CD4-positive, CD25-positive, alpha-beta regulatory T cell (primary cell): Measurements from ENCODE around the gene TMEM254. TPM values are rescaled to one million over a fixed set of nuclear protein-coding genes. Genes with fewer than 3 reads are reported as not detected.
"Not testable (repeated sequence)": the region's sequence is repeated elsewhere in the genome, so short reads cannot be mapped to it uniquely, and the experiment has no call there.

ENCODE experiments used
- ATAC-seq, 2 donors: fragments of 150-1000 bp; cut with Tn5 transposase; one replicate each; pipeline ENCODE4 v1.10.0; 2021; ENCODE audit warnings: low read depth in 2 of 2, moderate number of reproducible peaks in 2 of 2, moderate library complexity in 1 of 2
- DNase-seq, 3 donors: peaks; one replicate each; pipeline versions ENCODE4 v3.0.0 to v3.0.0-alpha.2; 2012 to 2022; ENCODE audit warnings: mixed read lengths in 1 of 3
- H3K27ac ChIP-seq: one replicate; pipeline ENCODE4 v1.7.0; 2013; ENCODE audit warnings: mild to moderate bottlenecking, low read length; ENCODE audit not compliant: insufficient read depth, poor library complexity, severe bottlenecking
- H3K27me3 ChIP-seq: one replicate; pipeline ENCODE4 v1.7.0; 2013; ENCODE audit warnings: low read length; ENCODE audit not compliant: control insufficient read depth, insufficient read depth
- H3K36me3 ChIP-seq: one replicate; pipeline ENCODE4 v1.7.0; 2013; ENCODE audit warnings: mild to moderate bottlenecking, low read length, moderate library complexity; ENCODE audit not compliant: control insufficient read depth, insufficient read depth
- H3K4me1 ChIP-seq: 2 replicates; pipeline ENCODE4 v1.7.0; 2013; ENCODE audit warnings: mild to moderate bottlenecking, low read length; ENCODE audit not compliant: insufficient read depth, control insufficient read depth, poor library complexity, severe bottlenecking
- H3K4me3 ChIP-seq: one replicate; pipeline ENCODE4 v1.7.0; 2013; ENCODE audit warnings: low read depth, mild to moderate bottlenecking, low read length, moderate library complexity
- H3K9me3 ChIP-seq, 2 experiments: 1 replicate in 1 of 2; 2 replicates in 1 of 2; pipeline ENCODE4 v1.7.0; 2013; ENCODE audit warnings: low read length in 2 of 2, mild to moderate bottlenecking in 1 of 2, moderate library complexity in 1 of 2; ENCODE audit not compliant: control insufficient read depth in 2 of 2
- H3K27ac Mint-ChIP-seq, 3 donors: one replicate each; pipeline ENCODE4 v1.8.0; 2020 to 2022; ENCODE audit warnings: mild to moderate bottlenecking in 3 of 3, mixed read lengths in 3 of 3, moderate library complexity in 2 of 3
- H3K27me3 Mint-ChIP-seq: one replicate; pipeline ENCODE4 v1.8.0; 2022; ENCODE audit warnings: mild to moderate bottlenecking, mixed read lengths
- H3K36me3 Mint-ChIP-seq: one replicate; pipeline ENCODE4 v1.8.0; 2020; ENCODE audit warnings: mixed read lengths
- H3K4me1 Mint-ChIP-seq, 4 donors: one replicate each; pipeline ENCODE4 v1.8.0; 2020 to 2022; ENCODE audit warnings: mixed read lengths in 4 of 4, mild to moderate bottlenecking in 1 of 4
- H3K4me3 Mint-ChIP-seq, 4 donors: one replicate each; pipeline ENCODE4 v1.8.0; 2020 to 2022; ENCODE audit warnings: mild to moderate bottlenecking in 4 of 4, mixed read lengths in 4 of 4, moderate library complexity in 3 of 4
- H3K9me3 Mint-ChIP-seq, 7 donors: one replicate each; pipeline ENCODE4 v1.8.0; 2020 to 2022; ENCODE audit warnings: mixed read lengths in 7 of 7, mild to moderate bottlenecking in 3 of 7, moderate library complexity in 2 of 7
- polyA plus RNA-seq, 4 donors: library from polyadenylated mRNA; unstranded; fragments of 300-500 nt; fragmentation: Illumina TruSeq; gene quantifications; one replicate each; pipeline ENCODE4 v1.2.3, GENCODE V29; 2021
- total RNA-seq: library from RNA; stranded (reverse); gene quantifications from one replicate; pipeline ENCODE4 v1.2.3, GENCODE V29; 2022

The TMEM254 gene
- total and polyA plus RNA-seq, 5 donors from 2014 or later: 10.7 to 43.8 (median 35.9) TPM

DNA sequence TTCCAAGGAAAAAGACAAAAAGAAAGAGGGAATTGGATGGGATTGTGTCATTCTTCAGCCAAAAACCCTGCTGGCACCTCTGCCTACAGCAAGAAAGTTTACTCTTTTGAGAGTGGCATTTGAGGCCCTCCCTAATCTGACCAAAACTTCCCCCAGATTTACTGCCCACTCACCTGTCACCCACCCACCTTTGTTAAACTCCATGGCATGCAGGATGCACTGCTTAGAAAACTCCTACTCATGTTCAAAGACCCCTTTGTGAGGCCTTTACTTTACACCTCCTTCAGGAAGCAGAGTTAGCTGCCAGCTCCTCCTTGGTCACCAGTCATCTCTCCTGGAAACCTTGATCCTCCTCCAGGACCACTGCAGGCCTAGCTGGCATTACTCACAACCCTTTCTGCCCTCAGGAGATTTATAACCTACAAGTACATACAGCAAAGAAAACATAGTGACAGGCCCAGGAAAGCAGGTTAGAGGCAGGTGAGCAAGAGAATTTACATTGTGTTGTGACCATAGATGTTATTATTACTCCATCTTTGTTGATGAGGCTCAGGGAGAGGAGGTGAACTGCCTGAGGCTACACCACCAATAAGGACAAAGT, 43.7 kb downstream of the TMEM254 start:
- H3K27me3 ChIP-seq: no peaks in the 10 kb centered on the region
- Mint-ChIP-seq H3K9me3 (no peaks in the 10 kb centered on the region), H3K27ac (no peak overlapping the region), H3K36me3 (no peaks in the 10 kb centered on the region), H3K27me3 (peaks cover 37% of the 10 kb centered on the region), H3K4me1 (no peaks in the 10 kb centered on the region), H3K4me3 (no peak overlapping the region)
- H3K9me3 ChIP-seq: no peaks in the 10 kb centered on the region
- H3K36me3 ChIP-seq: no peaks in the 10 kb centered on the region
- H3K4me3 ChIP-seq: no peak overlapping the region
- ATAC-seq: no peak
- H3K4me1 ChIP-seq: no peaks in the 10 kb centered on the region
- no peak overlapping the region for H3K27ac ChIP-seq
- no peak for DNase-seq

DNA sequence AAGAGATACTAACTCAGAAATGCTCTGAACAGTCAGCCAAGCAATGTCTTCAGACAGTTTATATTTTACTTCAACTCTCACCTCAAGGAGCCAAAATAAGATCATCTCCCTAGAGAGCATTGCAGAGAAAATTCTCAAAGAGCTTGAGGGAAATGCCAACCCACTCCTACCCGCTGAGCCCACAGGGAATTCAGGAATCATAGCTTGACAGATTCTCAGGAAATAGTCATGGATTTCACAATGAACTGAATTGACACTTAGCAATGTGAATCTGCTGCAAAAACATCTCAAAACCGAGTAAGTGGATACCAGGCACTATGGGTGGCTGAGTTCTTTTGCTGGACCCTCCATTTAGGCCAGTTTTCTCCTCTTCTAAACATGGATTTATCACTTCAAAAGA, 44.3 kb downstream of the TMEM254 start:
- Histone ChIP-seq H3K27me3 (no peaks in the 10 kb centered on the region), H3K27ac (no peak overlapping the region), H3K36me3 (no peaks in the 10 kb centered on the region), H3K9me3 (no peaks in the 10 kb centered on the region), H3K4me3 (no peak overlapping the region), H3K4me1 (no peaks in the 10 kb centered on the region)
- H3K27ac Mint-ChIP-seq: no peak overlapping the region
- no peaks in the 10 kb centered on the region for H3K4me1 Mint-ChIP-seq
- ATAC-seq (no peak), DNase-seq (no peak)
- no peaks in the 10 kb centered on the region for H3K36me3 Mint-ChIP-seq
- no peaks in the 10 kb centered on the region for H3K9me3 Mint-ChIP-seq
- H3K4me3 Mint-ChIP-seq: no peak overlapping the region
- H3K27me3 Mint-ChIP-seq: peaks cover 37% of the 10 kb centered on the region

DNA sequence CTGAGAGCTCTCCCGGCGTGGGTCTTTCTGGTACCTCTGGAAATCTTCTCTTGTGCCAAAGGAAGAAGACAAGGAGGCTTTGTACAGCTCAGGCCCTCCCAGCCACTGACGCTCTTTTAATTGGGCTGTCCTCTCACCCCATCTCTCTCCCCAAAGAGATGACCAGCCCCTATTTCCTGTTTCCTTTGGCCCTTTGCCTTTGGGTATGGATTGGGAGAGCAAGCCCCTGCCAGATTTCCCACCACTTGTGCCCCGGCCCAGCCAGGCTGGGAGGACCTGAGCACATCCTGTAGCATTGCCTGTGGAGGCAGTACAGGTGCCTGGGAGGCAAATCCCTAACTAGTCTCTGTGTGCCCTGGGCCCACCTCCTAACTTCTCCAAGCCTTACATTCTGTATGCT, 48.4 kb downstream of the TMEM254 start:
- H3K4me3 ChIP-seq: no peak overlapping the region
- H3K27ac Mint-ChIP-seq: no peak overlapping the region
- H3K36me3 Mint-ChIP-seq: no peaks in the 10 kb centered on the region
- H3K9me3 Mint-ChIP-seq: no peaks in the 10 kb centered on the region
- H3K27me3 Mint-ChIP-seq: peaks cover 36% of the 10 kb centered on the region
- H3K9me3 ChIP-seq: no peaks in the 10 kb centered on the region
- H3K36me3 ChIP-seq: no peaks in the 10 kb centered on the region
- no peak overlapping the region for H3K4me3 Mint-ChIP-seq
- ATAC-seq: no peak
- DNase-seq: no peak
- H3K27me3 ChIP-seq: peaks cover 9% of the 10 kb centered on the region
- H3K27ac ChIP-seq: no peak overlapping the region
- H3K4me1 ChIP-seq: no peaks in the 10 kb centered on the region
- H3K4me1 Mint-ChIP-seq: peaks cover 0 to under 1% (median 0%) of the 10 kb centered on the region in 4 donors

DNA sequence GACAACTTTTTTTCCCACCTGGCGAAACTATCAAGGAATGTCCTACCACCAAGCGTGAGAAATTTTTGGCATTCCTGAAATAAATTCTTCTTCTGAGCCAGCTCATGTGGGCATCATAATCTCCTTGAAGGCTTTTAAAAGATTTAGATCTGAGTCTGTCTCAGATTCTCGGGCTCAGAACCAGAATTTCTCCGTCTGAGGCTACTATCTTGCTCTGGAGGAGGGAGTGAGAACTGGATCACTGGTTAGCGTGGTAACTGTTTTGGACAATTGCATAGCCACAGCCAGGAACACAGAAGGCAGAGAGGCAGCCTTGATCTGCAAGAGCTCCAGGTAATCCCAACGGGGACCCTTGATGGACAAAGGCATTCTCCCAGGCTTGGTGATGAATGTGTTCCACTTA, 53.0 kb downstream of the TMEM254 start:
- peaks cover 0 to 10% (median 0%) of the 10 kb centered on the region in 4 donors for H3K4me1 Mint-ChIP-seq

DNA sequence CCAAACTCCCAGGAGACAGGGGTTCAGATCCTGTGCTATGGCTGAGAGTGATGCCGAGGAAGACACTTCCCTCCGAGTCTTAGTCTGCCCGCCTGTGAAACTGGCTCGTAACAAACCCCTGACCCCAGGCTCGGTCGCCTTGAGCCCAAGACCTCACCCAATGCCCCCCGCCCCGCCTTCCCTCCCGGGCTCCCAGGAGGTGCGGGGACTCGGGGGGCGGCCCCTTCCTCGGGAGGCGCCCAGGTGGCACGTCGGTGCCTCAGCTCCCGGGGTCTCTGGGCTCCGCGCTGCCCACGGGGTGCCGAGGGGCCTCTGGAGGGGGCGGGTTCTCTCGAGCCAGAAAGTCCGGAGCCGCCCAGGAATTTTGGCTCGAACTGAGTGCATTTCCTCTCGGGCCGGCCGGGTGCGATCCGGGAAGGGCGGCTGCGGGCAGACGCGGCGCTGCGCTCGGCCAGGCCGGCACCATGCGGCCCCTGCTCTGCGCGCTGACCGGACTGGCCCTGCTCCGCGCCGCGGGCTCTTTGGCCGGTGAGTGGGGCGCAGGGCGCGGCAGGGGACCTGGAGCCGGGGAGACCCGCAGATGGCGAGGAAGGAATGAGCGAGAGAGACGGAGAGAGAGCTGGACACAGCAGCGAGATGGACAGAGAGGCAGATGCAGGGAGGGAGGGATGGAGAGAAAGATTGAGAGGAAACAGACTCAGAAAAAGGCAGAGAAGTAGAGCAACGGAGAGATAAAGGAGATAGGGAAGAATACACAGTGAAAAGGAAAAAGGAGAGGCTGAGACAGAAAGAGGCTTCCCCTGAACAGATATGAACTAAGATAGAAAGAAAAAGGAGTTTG, 54.1 kb downstream of the TMEM254 start, which contains the start of gene PLAC9:
PLAC9 (plus strand) TSS at position 432 of the 841 bp plus-strand sequence; CDS start at position 465, 33 bp downstream.
- no peaks in the 10 kb centered on the region for H3K36me3 ChIP-seq
- no peaks in the 10 kb centered on the region for H3K9me3 Mint-ChIP-seq
- no peak within 1 kb of the TSS for H3K27ac Mint-ChIP-seq
- H3K27me3 Mint-ChIP-seq: peaks cover 57% of the 10 kb centered on the region
- H3K4me1 ChIP-seq: peaks cover 6% of the 10 kb centered on the region
- H3K4me1 Mint-ChIP-seq: peaks cover 0 to 10% (median 0%) of the 10 kb centered on the region in 4 donors
- ATAC-seq (no peak), DNase-seq (no peak)
- no peak within 1 kb of the TSS for H3K4me3 Mint-ChIP-seq
- no peak within 1 kb of the TSS for H3K27ac ChIP-seq
- H3K9me3 ChIP-seq: no peaks in the 10 kb centered on the region
- H3K4me3 ChIP-seq: no peak within 1 kb of the TSS
- peaks cover 16% of the 10 kb centered on the region for H3K27me3 ChIP-seq
- H3K36me3 Mint-ChIP-seq: peaks cover 4% of the 10 kb centered on the region

More for the DNA sequence above, 53.0 kb downstream of the TMEM254 start:
- no peak overlapping the region for H3K27ac Mint-ChIP-seq
- H3K4me3 Mint-ChIP-seq: no peak overlapping the region
- H3K27me3 Mint-ChIP-seq: peaks cover 60% of the 10 kb centered on the region
- H3K4me1 ChIP-seq: peaks cover 6% of the 10 kb centered on the region
- no peak overlapping the region for H3K27ac ChIP-seq
- H3K9me3 ChIP-seq: no peaks in the 10 kb centered on the region
- no peaks in the 10 kb centered on the region for H3K36me3 ChIP-seq
- DNase-seq (no peak), ATAC-seq (no peak)
- no peaks in the 10 kb centered on the region for H3K9me3 Mint-ChIP-seq
- H3K36me3 Mint-ChIP-seq: peaks cover 4% of the 10 kb centered on the region
- no peak overlapping the region for H3K4me3 ChIP-seq
- H3K27me3 ChIP-seq: peaks cover 16% of the 10 kb centered on the region

DNA sequence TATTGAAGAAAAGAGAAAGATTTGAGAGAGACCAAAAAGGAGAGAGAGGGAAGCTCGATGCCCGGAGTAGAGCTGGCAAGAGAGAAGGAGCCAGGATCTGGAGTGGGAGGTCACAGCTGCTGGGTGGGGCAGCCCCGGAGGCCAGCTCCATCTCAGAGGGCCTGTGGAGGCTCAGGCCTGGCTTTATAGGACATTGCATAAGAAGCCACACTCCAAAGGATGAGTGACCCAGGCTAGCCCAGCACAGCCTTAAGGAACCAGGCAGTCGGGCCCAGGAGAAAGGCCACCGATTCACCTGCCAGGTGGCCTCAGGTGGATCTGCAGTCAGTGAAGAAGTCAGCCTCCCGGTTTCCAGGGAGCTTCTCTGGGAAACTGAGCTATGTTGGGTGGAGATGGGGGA, 54.7 kb downstream of the TMEM254 start:
- peaks cover 16% of the 10 kb centered on the region for H3K27me3 ChIP-seq
- no peak overlapping the region for H3K4me3 ChIP-seq
- Mint-ChIP-seq H3K27ac (no peak overlapping the region), H3K9me3 (no peaks in the 10 kb centered on the region), H3K4me1 (peaks cover 0 to 10% (median 0%) of the 10 kb centered on the region in 4 donors), H3K4me3 (no peak overlapping the region), H3K36me3 (peaks cover 4% of the 10 kb centered on the region), H3K27me3 (peaks cover 57% of the 10 kb centered on the region)
- H3K4me1 ChIP-seq: peaks cover 6% of the 10 kb centered on the region
- no peak overlapping the region for H3K27ac ChIP-seq
- DNase-seq: no peak
- H3K36me3 ChIP-seq: no peaks in the 10 kb centered on the region
- no peak for ATAC-seq
- H3K9me3 ChIP-seq: no peaks in the 10 kb centered on the region

DNA sequence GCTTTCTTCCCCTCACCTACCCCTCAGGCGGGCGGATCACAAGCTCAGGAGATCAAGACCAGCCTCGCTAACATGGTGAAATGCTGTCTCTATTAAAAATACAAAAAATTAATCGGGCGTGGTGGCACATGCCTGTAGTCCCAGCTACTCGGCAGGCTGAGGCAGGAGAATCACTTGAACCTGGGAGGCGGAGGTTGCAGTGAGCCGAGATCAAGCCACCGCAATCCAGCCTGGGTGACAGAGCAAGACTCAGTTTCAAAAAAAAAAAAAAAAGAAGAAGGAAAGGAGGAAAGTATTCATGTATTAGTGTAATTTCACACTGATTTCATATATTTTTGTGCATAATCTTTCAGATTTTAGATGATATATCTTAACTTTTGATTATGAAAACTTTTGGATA, 55.2 kb downstream of the TMEM254 start:
- peaks cover 57% of the 10 kb centered on the region for H3K27me3 Mint-ChIP-seq
- not testable (repeated sequence) for H3K4me1 ChIP-seq, H3K4me3 Mint-ChIP-seq, H3K4me3 ChIP-seq, H3K36me3 ChIP-seq, H3K9me3 ChIP-seq, H3K9me3 Mint-ChIP-seq, H3K36me3 Mint-ChIP-seq, ATAC-seq, H3K27ac ChIP-seq, DNase-seq, H3K4me1 Mint-ChIP-seq, H3K27ac Mint-ChIP-seq
- H3K27me3 ChIP-seq: peaks cover 16% of the 10 kb centered on the region
